PC-9 (cell line): ENCODE data around the gene PASK. TPM values are rescaled to one million over a fixed set of nuclear protein-coding genes. Genes with fewer than 3 reads are reported as not detected.

Source experiments
- BruUV-seq: library from RNA; stranded (reverse); fragments of 400-500 nt; replicated peaks from 2 replicates; lab custom pipeline; 2021; lab: Mats Ljungman, UMichigan
- CTCF ChIA-PET: fragments of 300-600 bp; sonication (Branson Sonifier 250); formaldehyde crosslinking; loops from one replicate; lab custom pipeline; 2022; ENCODE audit warnings: antibody characterized with exemption; lab: Charles Lee
- POLR2A ChIA-PET: fragments of 300-600 bp; sonication (Branson Sonifier 250); formaldehyde crosslinking; loops from one replicate; lab custom pipeline; 2022; ENCODE audit warnings: antibody characterized with exemption; ENCODE audit not compliant: unreplicated experiment; lab: Charles Lee
- DNase-seq, 2 experiments: peaks; one replicate each; pipeline versions ENCODE4 v3.0.0 to v3.0.0-alpha.2; 2015 to 2022; ENCODE audit warnings: mixed read lengths in 1 of 2
- H2AFZ ChIP-seq: fragments of 200-600 bp; sonication (generic); 2 replicates; pipeline ENCODE4 v1.8.1; 2017; ENCODE audit warnings: antibody characterized with exemption
- H3F3A ChIP-seq: fragments of 200-600 bp; sonication (generic); 2 replicates; pipeline ENCODE4 v1.8.1; 2017; ENCODE audit warnings: antibody characterized with exemption, mild to moderate bottlenecking, low read depth; ENCODE audit not compliant: insufficient read depth
- H3K27ac ChIP-seq: fragments of 200-600 bp; sonication (generic); 2 replicates; pipeline ENCODE4 v1.6.1; 2016; ENCODE audit warnings: mixed run types
- H3K27me3 ChIP-seq: fragments of 200-600 bp; sonication (generic); 2 replicates; pipeline ENCODE4 v1.6.1; 2016; ENCODE audit warnings: low read depth, mixed run types; ENCODE audit not compliant: insufficient read depth
- H3K36me3 ChIP-seq: fragments of 200-600 bp; sonication (generic); 2 replicates; pipeline ENCODE4 v1.6.1; 2016; ENCODE audit warnings: low read depth, mixed run types
- H3K4me1 ChIP-seq: fragments of 200-600 bp; sonication (generic); replicated peaks from 2 replicates; pipeline ENCODE4 v1.6.1; 2016; ENCODE audit warnings: mixed run types; ENCODE audit not compliant: insufficient read depth
- H3K4me2 ChIP-seq: fragments of 200-600 bp; sonication (generic); 2 replicates; pipeline ENCODE4 v1.6.1; 2017; ENCODE audit warnings: mixed run types
- H3K4me3 ChIP-seq: fragments of 200-600 bp; sonication (generic); 2 replicates; pipeline ENCODE4 v1.6.1; 2016; ENCODE audit warnings: mixed run types
- H3K79me2 ChIP-seq: fragments of 200-600 bp; sonication (generic); 2 replicates; pipeline ENCODE4 v1.6.1; 2017; ENCODE audit warnings: low read depth, mixed run types
- H3K9me2 ChIP-seq: fragments of 200-600 bp; sonication (generic); 2 replicates; pipeline ENCODE4 v1.8.1; 2017; ENCODE audit warnings: mild to moderate bottlenecking; ENCODE audit not compliant: insufficient read depth
- H3K9me3 ChIP-seq: fragments of 200-600 bp; sonication (generic); 2 replicates; pipeline ENCODE4 v1.8.1; 2016; ENCODE audit warnings: low read depth; ENCODE audit not compliant: insufficient read depth
- H4K20me1 ChIP-seq: fragments of 200-600 bp; sonication (generic); 2 replicates; pipeline ENCODE4 v1.8.1; 2017; ENCODE audit not compliant: insufficient read depth
- EZH2 ChIP-seq: fragments of 200-600 bp; sonication (generic); IDR thresholded peaks from 2 replicates; pipeline ENCODE4 v1.8.0; 2017; ENCODE audit warnings: antibody characterized with exemption, low read depth
- intact Hi-C: fragments of 100-400 bp; cut with micrococcal nuclease; formaldehyde crosslinking; loops from one replicate; pipeline ENCODE4 v1.10.0; 2022; ENCODE audit not compliant: unreplicated experiment
- total RNA-seq: library from RNA; stranded (reverse); gene quantifications from 2 replicates; pipeline ENCODE4 v1.2.3, GENCODE V29; 2021
- TF ChIP-seq, protein P1 (sequence below): fragments of 200-600 bp; sonication (generic); conservative IDR thresholded peaks from 2 replicates; pipeline ENCODE4 v1.6.1; 2017; ENCODE audit warnings: mixed run types, antibody characterized with exemption, mild to moderate bottlenecking, moderate library complexity

PASK gene
- total RNA-seq, 1 experiment from 2014 or later, result 77.5 TPM

DNA sequence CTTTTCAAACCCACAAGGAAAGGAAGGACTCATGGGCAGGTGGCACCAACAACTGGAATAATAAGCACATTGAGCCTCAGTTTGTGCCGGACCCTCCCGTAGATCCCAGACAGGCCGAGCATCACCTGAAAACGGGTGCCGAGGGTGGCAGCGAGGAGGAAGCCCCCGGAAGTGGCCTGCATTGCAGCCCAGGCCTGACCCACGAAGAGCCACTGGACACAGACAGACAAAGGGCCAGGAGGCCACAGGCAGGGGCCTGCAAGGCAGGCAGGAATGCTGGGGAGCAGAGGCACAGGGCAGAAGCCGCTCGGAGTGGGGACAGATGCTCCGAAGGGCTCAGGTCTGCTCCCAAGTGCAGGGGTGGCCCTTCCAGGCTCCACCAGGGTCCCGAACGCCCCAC is 78.9 kb downstream of the PASK start:
- H3K4me3 ChIP-seq, result no peak overlapping the region
- ChIA-PET POLR2A (no interaction called here), CTCF (no interaction called here)

DNA sequence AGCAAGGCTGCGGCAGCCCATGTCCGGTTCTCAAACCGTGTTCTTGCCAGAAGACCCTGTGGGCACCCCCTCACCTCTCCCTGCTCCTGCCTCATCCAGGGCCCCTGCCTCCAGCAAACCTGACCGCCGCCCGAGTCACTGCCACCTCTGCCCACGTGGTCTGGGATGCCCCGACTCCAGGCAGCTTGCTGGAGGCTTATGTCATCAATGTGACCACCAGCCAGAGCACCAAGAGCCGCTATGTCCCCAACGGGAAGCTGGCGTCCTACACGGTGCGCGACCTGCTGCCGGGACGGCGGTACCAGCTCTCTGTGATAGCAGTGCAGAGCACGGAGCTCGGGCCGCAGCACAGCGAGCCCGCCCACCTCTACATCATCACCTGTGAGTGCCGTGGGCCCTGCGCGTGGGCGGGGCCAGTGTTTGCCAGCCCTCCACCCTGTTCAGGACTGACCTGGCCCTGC is 79.4 kb downstream of the PASK start:
- ChIA-PET POLR2A (no interaction called here), CTCF (no interaction called here)
- Histone ChIP-seq H2AFZ (no peak overlapping the region), H3K4me2 (no peak overlapping the region), H3K36me3 (no peaks in the 10 kb centered on the region), H3K4me3 (no peak overlapping the region), H3K9me2 (no peaks in the 10 kb centered on the region), H3F3A (no peaks in the 10 kb centered on the region), H4K20me1 (no peaks in the 10 kb centered on the region), H3K27ac (no peak overlapping the region), H3K27me3 (peaks cover 58% of the 10 kb centered on the region), H3K4me1 (no peaks in the 10 kb centered on the region), H3K79me2 (no peaks in the 10 kb centered on the region), H3K9me3 (no peaks in the 10 kb centered on the region)
- BruUV-seq, result no TSS peak
- intact Hi-C loops, result no loop called here
- TF ChIP-seq EZH2, result no peak
- no peak for DNase-seq

More for the DNA sequence above, 78.9 kb downstream of the PASK start:
- DNase-seq, result no peak
- TF ChIP-seq, protein P1, sequence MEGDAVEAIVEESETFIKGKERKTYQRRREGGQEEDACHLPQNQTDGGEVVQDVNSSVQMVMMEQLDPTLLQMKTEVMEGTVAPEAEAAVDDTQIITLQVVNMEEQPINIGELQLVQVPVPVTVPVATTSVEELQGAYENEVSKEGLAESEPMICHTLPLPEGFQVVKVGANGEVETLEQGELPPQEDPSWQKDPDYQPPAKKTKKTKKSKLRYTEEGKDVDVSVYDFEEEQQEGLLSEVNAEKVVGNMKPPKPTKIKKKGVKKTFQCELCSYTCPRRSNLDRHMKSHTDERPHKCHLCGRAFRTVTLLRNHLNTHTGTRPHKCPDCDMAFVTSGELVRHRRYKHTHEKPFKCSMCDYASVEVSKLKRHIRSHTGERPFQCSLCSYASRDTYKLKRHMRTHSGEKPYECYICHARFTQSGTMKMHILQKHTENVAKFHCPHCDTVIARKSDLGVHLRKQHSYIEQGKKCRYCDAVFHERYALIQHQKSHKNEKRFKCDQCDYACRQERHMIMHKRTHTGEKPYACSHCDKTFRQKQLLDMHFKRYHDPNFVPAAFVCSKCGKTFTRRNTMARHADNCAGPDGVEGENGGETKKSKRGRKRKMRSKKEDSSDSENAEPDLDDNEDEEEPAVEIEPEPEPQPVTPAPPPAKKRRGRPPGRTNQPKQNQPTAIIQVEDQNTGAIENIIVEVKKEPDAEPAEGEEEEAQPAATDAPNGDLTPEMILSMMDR, result no peak
- TF ChIP-seq EZH2, result no peak
- H3F3A ChIP-seq, result no peaks in the 10 kb centered on the region
- peaks cover 58% of the 10 kb centered on the region for H3K27me3 ChIP-seq
- H3K9me3 ChIP-seq, result no peaks in the 10 kb centered on the region
- H3K4me1 ChIP-seq, result no peaks in the 10 kb centered on the region
- no peaks in the 10 kb centered on the region for H3K36me3 ChIP-seq
- H3K9me2 ChIP-seq, result no peaks in the 10 kb centered on the region
- intact Hi-C loops, result no loop called here
- H2AFZ ChIP-seq, result no peak overlapping the region
- H3K4me2 ChIP-seq, result no peak overlapping the region
- no TSS peak for BruUV-seq
- no peaks in the 10 kb centered on the region for H3K79me2 ChIP-seq
- no peaks in the 10 kb centered on the region for H4K20me1 ChIP-seq
- no peak overlapping the region for H3K27ac ChIP-seq

DNA sequence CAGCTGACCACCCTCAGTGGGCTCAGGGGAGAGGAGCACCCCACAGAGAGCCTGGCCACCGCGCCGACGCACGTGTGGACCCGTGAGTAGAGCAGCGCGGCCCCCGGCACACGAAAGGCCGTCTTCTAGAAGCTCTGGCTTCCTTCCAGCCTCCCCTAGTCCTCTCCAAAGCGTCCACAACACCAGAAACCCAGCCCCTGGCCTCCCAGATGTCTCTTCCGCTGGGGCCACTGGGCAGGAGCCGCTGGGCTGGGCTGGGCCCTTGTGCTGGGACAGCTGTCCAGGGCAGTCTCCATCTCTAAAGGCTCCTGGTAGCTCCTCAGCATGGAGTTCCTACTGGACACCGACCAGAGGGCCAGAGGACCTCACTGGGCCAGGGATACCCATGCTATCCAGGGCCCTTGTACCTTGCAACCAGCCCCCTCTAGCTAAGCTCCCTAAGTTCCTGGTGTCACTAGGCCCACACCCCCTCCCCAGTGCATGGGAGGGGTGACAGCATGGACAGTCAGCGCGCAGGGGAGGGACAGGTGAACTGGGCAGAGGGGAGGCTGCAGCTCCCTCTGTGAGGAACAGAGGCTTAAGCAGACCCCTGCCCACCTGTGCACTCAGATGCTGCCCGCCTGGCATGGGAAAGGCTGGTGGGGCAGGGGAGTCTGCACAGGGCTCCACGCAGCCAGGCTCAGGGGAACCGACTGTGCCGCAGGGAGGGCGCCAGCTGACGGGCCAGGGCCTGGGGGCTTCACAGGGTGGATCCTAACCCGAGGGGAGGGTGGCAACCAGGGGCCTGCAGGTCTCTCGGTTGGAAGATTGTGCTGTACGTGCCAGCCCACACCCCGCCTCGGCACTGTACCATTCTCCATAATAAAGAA is 80.1 kb downstream of the PASK start:
- POLR2A ChIA-PET, result no interaction called here
- no peaks in the 10 kb centered on the region for H3K4me1 ChIP-seq
- no peaks in the 10 kb centered on the region for H3F3A ChIP-seq
- TF ChIP-seq, protein P1, result no peak
- TF ChIP-seq EZH2, result no peak
- no peaks in the 10 kb centered on the region for H3K79me2 ChIP-seq
- H3K27me3 ChIP-seq, result peaks cover 58% of the 10 kb centered on the region
- H3K4me2 ChIP-seq, result no peak overlapping the region
- no peak overlapping the region for H3K27ac ChIP-seq
- H4K20me1 ChIP-seq, result no peaks in the 10 kb centered on the region
- intact Hi-C loops, result no loop called here
- H3K9me2 ChIP-seq, result no peaks in the 10 kb centered on the region
- no peaks in the 10 kb centered on the region for H3K36me3 ChIP-seq
- H3K4me3 ChIP-seq, result no peak overlapping the region
- no peak overlapping the region for H2AFZ ChIP-seq
- BruUV-seq, result no TSS peak
- DNase-seq, result no peak
- CTCF ChIA-PET, result no interaction called here
- H3K9me3 ChIP-seq, result no peaks in the 10 kb centered on the region
